SHP77 (cell line): Measurements from ENCODE around the gene GREB1.

Experiments used
- DNase-seq, 2 experiments: peaks; one replicate each; lab custom pipeline; 2025; lab: John Stamatoyannopoulos, UW

The GREB1 gene

DNA sequence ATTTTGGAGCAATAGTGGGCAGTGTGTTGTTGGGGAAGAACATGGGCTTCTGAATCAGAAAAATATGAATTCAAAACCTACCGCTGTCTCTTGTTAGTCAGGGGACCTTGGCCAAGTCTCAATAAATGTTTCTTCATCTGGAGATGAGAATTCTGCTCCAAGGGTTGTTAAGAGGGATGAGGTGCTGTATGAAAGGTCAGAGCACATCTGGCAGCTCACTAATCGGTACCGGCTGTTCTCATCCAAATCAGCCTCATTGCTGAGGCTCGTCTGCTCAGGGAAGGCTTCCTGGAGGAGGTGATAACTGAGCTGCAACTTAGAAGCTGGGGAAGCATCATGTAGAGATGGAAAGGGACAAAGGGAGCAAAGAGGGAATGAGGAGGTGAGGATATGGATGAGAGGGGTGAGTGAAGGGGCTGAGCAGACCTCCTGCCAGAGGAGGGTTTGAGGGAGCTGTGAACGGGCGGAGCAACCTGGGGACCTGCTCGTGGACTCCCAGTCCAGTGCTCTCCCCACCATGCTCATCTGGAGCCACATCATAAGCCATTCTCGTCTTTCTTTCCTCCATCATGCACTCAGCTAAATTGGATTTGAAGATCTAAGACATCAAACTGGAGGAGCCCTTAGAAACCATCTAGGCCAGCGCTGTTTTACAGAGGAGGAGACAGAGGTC lies 47.4 kb downstream of the GREB1 start:
- no peak for DNase-seq

DNA sequence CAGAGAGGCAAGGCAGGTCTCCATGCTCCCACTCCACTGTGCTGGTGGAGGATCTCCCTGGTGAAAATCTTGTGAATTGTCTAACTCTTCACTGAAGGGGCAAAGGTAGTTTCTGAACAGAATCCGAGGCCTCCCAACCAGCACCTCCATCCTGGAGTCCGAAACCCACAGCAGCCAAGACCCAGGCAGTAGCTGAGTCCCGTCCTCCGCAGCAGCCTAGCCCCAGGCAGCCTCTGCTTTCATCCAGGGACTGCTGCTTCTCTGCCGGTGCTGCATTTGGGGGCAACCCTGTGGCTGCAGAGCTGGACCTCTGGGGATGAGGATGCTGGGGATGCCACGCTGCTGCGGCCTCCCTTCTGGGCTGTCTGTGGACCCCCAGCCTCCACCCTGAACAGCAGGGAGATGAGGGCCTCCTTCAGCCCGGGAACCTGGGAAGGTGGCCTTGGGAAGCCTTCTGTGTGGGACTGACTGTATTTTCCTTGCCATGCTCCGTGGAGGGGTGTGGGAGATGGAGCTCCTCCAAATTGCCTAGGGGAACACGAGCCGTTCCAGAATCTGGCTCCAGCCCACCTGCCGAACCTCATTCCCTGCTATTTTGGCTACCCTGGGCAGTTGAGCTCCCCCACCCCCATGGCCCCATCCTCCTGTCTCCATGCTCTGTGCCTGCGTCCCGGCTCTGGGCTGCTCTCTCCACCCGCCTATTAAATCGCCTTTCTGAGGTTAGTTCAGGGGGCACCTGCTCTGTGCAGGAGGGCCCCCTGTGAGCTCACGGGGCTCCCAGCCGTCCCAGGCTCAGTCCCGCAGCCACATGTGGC lies 48.2 kb downstream of the GREB1 start:
- DNase-seq = no peak

DNA sequence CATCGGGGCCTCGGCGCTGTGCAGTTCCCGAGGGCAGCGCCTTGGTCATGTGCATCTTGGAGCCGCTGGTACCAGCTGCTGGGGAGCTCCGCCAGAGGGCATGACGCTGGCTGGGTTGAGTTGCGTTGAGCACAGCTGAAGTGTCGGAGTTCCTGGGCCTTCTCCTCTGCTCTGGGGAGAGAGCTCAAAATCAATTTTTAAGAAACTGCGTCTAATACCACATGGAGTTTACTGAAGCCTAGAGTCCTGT lies 48.7 kb downstream of the GREB1 start:
- DNase-seq = no peak

DNA sequence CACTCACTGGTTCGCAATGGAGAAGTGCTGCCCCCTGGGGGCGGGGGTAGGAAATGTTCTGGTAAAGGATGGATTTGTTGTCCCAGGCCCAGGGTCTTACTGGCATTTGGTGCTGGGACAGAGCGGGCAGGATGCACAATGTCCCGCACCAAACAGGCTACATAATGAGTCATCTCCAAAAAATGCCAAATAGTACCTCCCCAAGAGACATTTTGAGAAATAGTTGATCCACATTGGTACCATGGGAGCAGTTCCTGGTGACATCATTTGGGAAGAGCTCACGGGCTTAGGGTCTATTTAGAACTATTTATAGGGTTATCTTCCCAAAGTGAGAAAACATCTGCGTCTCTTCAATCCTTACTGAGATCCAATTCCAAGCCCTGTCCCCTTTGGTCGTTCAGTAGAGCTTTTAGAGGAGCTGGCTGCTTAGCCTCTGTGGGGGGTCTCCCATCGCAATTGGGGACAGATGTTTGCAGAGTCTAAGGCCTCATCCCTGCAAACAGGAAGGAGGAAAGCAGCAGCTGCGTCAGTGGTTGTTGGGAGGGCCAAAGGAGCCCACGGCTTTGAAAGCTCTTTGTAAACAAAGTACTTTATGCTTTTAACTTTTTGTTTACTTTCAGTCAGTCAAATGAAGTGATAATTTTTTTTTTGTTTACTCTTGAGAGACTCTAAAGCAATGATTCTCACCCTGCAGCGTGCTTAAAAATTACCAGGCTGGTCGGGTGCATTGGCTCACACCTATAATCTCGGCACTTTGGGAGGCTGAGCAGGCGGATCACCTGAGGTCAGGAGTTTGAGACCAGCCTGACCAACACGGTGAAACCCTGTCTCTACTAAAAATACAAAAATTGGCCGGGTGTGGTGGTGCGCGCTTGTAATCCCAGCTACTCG lies 49.3 kb downstream of the GREB1 start:
- DNase-seq = peak; percentile 68 to 73

DNA sequence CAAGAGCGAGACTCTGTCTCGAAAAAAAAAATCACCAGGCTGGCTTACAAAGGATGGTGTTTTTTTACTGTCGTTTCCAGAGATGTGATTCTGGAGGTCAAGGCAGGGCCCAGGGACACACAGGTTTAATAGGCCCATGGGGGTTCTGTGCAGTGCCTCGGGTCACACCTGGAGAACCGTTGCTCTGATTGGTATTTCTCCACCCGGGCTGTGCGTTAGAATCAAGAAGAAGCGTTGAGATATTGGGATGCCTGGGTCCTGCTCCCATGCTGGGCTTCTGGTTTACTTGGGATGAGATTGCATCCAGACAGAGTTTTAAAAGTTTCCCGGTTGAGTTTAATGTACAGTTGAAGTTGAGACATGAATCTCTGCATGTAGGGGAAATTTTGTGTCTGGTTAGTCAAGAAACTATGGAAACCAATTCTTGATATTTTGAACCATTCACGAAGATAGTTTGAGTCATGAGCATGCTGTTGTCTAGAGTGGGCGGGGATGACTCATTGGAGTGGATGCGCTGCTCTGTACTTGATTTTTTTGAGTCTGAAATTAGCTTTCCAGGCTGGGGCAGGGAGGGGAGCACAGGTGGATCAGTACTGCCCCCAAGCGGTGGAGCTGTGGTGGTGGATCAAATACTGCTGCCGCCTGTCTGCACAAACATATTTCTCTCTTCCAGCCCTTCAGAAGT lies 50.1 kb downstream of the GREB1 start:
- DNase-seq = peak; percentile 51 to 76

DNA sequence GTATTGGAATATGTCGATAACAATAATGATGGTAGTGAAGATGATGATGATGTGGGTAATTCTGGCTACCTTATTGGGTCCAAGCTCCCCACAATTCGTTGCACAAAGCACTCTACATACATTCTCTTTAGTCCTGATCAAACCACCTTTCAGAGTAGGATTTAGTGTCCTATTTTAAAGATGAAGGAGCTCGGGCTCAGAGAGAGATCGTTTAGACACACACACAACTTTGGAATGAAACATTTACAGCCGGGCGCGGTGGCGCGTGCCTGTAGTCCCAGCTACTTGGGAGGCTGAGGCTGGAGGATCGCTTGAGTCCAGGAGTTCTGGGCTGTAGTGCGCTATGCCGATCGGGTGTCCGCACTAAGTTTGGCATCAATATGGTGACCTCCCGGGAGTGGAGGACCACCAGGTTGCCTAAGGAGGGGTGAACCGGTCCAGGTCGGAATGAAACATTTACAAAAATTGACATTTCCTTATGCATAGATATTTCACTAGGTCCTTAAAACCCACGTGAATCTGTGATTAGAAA lies 50.7 kb downstream of the GREB1 start:
- DNase-seq = no peak

DNA sequence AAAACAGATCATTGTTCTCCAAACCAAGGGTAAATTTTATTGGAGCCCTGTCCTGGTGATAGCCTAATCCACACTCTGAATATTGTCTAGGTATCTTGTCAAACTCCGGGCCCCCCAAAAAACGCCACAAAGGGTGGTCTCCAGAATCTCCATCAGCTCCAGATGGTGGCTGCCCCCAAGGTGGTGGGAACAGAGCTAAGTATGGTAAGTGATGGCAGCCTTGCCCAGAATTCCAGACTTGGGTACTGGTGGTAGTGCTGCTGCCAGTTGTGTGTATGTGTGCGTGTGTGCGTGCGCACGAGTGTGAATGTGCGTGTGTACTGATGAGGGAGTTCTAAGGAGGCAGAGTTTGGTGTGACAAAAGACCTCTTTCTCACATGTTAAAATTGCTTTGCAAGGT lies 51.2 kb downstream of the GREB1 start:
- no peak for DNase-seq

DNA sequence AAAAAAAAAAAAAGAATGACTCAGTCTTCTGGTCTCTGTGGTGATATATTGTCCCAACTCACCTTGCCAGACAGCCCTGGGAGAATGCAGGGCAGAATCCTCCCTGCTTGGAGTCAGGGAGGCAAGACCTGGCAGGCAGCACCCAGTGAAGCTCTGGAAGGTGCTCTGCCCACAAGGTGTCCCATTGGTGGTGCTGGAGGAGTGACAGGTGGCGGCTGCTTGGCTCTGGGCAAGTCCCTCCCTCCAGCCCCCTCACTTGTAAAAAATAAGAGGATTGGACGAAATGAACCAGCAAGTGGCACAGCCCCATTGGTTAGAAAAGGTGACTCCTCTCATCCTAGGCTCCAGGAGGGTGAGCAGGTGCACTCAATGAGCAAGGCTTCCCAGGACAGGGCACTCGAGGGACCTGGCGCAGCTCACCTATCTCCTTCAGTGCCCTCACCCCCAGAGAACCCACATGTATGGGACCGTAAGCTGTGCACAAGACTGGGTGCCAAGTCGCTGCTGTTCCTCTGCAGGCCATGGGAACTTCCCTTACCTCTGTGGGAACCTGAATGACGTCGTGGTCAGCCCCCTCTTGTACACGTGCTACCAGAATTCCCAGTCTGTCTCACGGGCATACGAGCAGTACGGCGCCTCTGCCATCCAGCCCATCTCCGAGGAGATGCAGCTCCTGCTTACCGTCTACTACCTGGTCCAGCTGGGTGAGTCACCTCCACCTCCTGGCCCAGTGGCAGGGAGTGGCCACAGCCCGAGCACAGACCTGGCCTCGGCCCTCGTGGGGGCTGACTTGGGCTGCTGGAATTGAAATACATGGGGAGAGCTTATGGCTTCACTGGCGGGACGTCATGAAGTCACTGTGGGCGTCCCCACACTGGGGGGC lies 54.6 kb downstream of the GREB1 start:
- no peak for DNase-seq

DNA sequence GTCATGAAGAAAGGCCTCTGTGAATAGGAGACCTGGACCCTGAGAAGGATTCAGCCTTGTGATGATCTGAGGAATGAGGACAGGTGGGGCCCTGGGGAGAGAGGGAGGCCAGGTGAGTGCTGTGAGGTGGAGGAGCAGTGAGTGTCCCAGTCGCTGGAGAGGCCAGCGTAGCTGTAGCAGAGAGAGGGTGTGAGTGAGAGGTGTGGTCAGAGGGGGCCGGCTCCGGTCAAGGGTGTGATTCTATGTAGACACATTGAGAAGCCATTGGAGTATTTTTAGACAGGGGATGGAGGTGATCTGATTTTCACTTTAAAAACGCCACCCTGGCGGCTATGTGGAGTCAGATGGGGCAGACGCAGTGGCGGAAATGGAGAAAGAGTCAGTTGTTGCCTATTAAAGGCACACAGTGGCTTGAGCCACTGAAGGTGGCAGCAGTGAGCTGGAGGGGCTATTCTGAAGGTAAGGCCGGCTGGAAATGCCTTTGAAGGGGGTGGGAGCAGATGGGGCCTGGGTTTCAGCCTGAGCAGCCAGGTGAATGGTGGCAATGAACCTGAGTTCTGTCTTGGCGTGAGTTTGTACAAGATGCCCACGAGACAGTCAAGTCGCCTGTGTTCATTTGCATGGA lies 55.6 kb downstream of the GREB1 start:
- no peak for DNase-seq

DNA sequence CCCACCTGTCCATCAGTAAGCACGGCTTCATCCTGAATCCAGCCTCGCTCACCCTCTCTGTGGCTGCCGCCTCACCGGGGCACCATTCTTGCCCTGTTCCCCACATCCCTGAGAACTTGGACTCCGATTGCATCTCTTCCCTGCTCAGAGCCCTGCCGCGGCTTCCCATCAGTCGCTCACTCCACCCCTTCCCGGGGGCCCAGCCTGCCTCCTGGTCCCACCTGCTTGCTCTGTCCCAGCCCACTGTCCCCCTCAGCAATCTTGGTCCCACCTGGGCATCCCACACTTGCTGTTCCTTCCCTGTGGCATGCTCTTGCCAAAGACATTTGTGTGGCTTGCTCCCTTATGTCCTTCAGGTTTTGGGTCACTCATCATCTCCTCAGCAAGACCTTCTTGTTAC lies 56.3 kb downstream of the GREB1 start:
- DNase-seq = no peak

DNA sequence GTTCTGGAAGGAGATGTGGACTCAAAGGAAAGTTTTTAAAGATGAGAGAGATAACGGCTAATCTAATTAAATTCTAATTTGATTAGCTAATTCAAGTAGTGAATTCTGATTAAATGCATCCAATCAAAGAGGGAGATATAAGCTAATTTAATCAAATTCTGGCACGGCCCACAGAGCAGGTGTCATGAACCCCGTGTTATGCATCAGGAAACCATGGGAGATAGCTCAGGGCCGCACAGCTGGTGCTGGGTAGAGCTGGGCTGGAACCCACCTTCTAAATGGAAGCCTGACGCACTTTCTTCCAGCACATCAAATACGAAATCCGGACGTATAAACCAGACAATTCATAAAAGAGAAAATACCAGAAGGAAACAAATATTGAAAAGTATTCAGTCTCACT lies 57.2 kb downstream of the GREB1 start:
- no peak for DNase-seq

DNA sequence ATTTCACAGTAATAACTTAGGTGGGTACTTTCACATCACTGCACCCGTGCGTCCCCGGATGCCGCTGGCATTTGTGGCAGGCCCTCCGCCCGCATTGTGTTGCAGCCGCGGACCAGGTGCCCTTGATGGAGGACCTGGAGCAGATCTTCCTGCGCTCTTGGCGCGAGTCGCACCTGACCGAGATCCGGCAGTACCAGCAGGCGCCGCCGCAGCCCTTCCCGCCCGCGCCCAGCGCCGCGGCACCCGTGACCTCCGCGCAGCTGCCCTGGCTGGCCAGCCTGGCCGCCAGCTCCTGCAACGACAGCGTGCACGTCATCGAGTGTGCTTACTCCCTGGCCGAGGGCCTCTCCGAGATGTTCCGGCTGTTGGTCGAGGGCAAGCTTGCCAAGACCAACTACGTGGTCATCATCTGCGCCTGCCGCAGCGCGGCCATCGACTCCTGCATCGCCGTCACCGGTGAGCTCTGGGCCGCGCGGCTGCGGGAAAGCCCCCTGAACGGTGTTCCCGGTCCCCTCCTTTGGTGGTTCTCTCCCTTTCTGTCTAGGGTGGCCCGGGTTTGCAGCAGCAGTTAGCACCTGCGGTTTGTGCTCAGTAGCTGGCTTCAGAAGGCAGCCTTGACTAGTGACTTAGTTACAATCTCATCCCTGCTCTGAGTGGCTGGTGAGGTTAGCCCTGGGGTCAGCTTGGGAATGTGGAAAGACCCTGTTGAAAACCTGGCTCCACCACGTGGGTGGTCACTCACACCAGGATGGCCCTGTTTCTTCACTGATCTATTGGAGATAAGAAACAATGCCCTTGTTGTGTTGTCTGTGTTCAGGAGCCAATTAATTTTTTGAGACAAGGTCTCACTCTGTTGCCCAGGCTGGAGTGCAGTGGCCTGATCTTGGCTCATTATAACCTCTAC lies 59.1 kb downstream of the GREB1 start:
- no peak for DNase-seq

DNA sequence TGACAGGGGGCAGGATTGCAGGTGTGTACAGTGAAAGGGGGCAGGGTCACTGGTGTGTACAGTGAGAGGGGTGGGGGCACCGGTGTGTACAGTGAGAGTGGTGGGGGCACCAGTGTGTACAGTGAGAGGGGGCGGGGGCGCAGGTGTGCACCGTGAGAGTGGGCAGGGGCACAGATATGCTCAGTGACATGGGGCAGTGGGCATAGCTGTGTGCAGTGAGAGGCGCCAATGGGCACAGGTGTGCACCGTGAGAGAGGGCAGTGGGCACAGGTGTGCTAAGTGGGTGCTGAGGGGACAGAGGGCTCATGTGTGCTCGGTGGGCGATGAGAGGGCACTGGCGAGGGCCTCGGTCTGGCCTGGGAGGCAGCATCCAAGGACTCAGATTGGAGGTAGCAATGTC lies 63.0 kb downstream of the GREB1 start:
- DNase-seq = no peak

DNA sequence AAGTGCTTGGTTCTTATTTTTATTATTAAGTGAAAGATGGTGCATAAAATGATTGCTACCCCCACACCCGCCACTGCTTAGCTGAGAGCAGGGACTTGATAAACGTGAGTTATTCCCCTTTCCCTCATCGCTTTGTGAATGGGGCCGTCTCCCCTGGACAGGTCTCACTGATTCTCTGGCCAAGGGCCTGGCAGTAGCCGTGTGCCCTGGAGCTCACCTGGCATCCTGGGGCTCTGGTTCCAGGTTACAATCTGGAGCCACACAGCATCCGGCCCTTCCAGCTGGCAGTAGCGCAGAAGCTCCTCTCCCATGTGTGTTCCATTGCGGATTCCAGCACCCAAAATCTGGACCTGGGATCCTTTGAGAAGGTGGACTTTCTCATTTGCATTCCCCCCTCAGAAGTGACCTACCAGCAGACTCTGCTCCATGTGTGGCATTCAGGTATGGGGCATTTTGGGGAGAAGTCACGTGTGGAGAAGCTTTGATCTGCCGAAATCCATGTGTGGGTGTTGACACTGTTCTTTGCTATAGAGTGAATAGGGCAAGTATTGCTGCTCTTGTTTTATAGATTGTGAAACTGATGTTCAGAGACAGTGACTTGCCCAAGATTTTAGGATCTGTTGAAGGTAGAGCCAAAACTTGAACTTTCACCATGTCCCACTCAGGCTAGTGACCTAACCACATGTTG lies 63.8 kb downstream of the GREB1 start:
- no peak for DNase-seq

DNA sequence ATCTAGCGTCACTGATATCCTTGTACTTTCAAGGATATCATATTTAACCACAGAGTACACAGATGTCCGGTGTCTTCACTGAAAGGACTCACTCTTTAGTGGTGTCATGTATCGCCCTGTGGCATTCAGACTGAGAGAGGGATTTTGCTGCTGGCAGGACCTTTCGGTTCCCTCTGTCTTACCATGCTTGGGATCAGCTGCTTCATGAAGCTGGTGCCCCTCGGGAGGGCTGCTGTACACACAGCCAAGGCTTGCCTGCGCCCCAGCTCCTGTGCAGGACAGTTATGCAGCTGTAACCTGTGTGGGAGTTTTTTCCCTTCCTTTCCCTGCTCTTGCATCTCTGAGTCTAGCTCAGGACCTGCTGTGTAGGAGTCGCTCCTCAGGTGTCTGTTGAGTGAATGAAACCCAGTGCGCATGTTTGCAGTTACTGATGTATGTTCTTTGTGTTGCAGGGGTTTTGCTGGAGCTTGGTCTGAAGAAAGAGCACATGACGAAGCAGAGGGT lies 64.4 kb downstream of the GREB1 start:
- DNase-seq = no peak

DNA sequence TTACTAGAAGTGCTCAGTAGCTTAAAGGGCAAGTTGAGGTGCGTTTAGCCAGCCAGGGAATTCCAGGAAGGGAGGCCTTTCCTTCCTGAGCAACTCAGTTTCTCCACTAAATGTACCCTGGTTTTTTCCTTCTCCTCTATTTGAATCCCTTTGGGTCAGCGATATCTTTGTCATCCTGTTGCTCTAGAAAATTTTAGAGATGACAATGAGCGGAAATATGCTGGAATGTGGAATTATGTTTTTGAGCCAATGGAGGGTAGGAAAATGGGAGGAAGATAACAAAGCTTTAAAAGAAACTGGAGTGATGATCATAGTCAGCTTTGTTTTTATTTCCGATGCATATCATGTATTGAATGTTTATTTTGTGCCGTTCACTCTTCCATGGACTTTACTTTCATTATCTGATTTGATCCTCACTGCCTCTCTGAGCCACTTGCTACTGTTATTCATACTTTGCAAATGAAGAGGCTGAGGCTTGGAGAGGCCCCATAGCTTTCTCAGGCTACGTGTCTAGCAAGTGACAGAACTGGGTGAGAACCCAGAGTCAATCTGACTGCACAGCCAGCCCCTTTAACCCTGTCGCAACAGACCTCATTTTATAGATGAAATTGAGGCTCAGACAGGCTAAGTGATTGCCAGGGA lies 68.8 kb downstream of the GREB1 start:
- DNase-seq = no peak

DNA sequence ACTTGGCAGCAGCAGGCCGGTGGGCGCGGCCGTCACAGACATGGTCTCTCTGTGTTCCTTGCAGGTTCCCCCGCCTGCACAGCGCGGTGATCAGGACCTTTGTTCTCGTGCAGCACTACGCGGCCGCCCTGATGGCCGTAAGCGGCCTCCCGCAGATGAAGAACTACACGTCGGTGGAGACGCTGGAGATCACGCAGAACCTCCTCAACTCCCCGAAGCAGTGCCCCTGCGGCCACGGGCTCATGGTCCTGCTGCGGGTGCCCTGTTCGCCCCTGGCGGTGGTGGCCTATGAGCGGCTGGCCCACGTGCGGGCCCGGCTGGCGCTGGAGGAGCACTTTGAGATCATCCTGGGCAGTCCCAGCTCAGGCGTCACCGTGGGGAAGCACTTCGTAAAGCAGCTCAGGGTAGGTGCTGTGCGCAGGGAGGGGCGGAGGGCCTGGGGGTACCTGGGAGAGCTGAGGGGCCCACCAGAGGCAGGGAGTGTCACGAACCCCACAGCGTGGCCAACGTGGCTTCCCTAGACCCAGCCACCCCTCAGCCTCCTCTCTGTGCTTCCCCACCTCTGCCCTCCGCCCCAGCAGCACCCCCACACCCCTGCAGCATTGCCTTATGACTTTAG lies 76.9 kb downstream of the GREB1 start:
- no peak for DNase-seq

DNA sequence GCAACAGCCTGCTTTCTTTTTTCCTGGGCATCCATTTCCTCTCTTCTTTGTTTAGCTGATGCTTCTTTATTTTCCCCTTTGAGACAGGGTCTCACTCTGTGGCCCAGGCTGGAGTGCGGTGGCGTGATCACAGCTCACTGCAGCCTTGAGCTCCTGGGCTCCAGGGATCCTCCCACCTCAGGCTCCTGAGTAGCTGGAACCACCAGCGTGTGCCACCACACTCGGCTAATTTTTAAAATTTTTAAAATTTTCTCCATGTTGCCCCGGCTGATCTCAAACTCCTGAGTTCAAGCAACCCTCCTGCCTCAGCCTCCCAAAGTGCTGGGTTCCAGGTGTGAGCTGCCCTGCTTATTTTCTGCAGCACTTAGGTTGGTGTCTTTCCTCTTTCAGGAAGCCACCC lies 77.4 kb downstream of the GREB1 start:
- no peak for DNase-seq
